Mesendoderm (in vitro differentiated cells): ENCODE data around the gene BPHL.

Source experiments
- DNase-seq: peaks from one replicate; pipeline ENCODE4 v3.0.0; 2013
- H2AK5ac ChIP-seq: 2 replicates; pipeline ENCODE4 v1.6.1; 2013; ENCODE audit warnings: low read length, inconsistent platforms
- H2BK120ac ChIP-seq: 2 replicates; pipeline ENCODE4 v1.6.1; 2013; ENCODE audit warnings: low read depth, mild to moderate bottlenecking, low read length, moderate library complexity, mixed read lengths
- H2BK15ac ChIP-seq: replicated peaks from 2 replicates; pipeline ENCODE4 v1.6.1; 2013; ENCODE audit warnings: low read depth, mild to moderate bottlenecking, moderate library complexity
- H2BK5ac ChIP-seq: 2 replicates; pipeline ENCODE4 v1.6.1; 2013; ENCODE audit warnings: low read length, inconsistent platforms
- H3K18ac ChIP-seq: 2 replicates; pipeline ENCODE4 v1.6.1; 2013; ENCODE audit warnings: mild to moderate bottlenecking, low read length, mixed read lengths
- H3K23ac ChIP-seq: one replicate; pipeline ENCODE4 v1.6.1; 2013; ENCODE audit warnings: low read length
- H3K27ac ChIP-seq: 2 replicates; pipeline ENCODE4 v1.5.1; 2013; ENCODE audit warnings: low read depth, mild to moderate bottlenecking, inconsistent platforms, low read length, moderate library complexity
- H3K27me3 ChIP-seq: 2 replicates; pipeline ENCODE4 v1.6.1; 2013; ENCODE audit warnings: low read length, control low read depth, mild to moderate bottlenecking, inconsistent platforms; ENCODE audit not compliant: insufficient read depth, poor library complexity
- H3K36me3 ChIP-seq: 2 replicates; pipeline ENCODE4 v1.6.1; 2013; ENCODE audit warnings: low read length, inconsistent platforms; ENCODE audit not compliant: control insufficient read depth, insufficient read depth
- H3K4ac ChIP-seq: one replicate; pipeline ENCODE4 v1.6.1; 2013; ENCODE audit warnings: low read depth, mild to moderate bottlenecking, low read length, moderate library complexity
- H3K4me1 ChIP-seq: 2 replicates; pipeline ENCODE4 v1.6.1; 2013; ENCODE audit warnings: low read depth, low read length, inconsistent platforms; ENCODE audit not compliant: control insufficient read depth
- H3K4me2 ChIP-seq: 2 replicates; pipeline ENCODE4 v1.6.1; 2013; ENCODE audit warnings: low read length
- H3K4me3 ChIP-seq: 2 replicates; pipeline ENCODE4 v1.5.1; 2013; ENCODE audit warnings: mild to moderate bottlenecking, low read length
- H3K56ac ChIP-seq: one replicate; pipeline ENCODE4 v1.6.1; 2013; ENCODE audit warnings: low read length
- H3K79me1 ChIP-seq: 2 replicates; pipeline ENCODE4 v1.6.1; 2013; ENCODE audit warnings: low read length, inconsistent platforms
- H3K79me2 ChIP-seq: 2 replicates; pipeline ENCODE4 v1.6.1; 2013; ENCODE audit warnings: mild to moderate bottlenecking, low read length; ENCODE audit not compliant: control insufficient read depth, insufficient read depth
- H3K9ac ChIP-seq: 2 replicates; pipeline ENCODE4 v1.6.1; 2013; ENCODE audit warnings: low read length, inconsistent platforms
- H4K5ac ChIP-seq: one replicate; pipeline ENCODE4 v1.6.1; 2013; ENCODE audit warnings: low read length
- H4K8ac ChIP-seq: one replicate; pipeline ENCODE4 v1.6.1; 2013; ENCODE audit warnings: low read depth, mild to moderate bottlenecking, control low read depth, low read length, moderate library complexity
- WGBS: extraction: QIAGEN DNeasy Blood & Tissue Kit; methylation state at CpG from one replicate; pipeline ENCODE4 v1.1.7; 2013; ENCODE audit warnings: low lambda C conversion rate, missing lambda C conversion rate; ENCODE audit not compliant: insufficient coverage; ENCODE audit errors: extremely low coverage; 5-methylcytosine and 5-hydroxymethylcytosine counted together

Gene BPHL

GRCh38 chr6:3157131-3157933 is 38.8 kb downstream of the BPHL start, which contains the start of gene TUBB2A:
Gene TUBB2A (minus strand): TSS chr6:3157544. CDS start chr6:3157463, 81 bp downstream.
- H3K27me3 ChIP-seq: no peaks in the 10 kb centered on the region
- H3K9ac ChIP-seq: peak within 1 kb of the TSS; percentile 96
- H3K36me3 ChIP-seq: peaks cover 4% of the 10 kb centered on the region
- peak within 1 kb of the TSS; percentile 98 for H3K18ac ChIP-seq
- peak within 1 kb of the TSS; percentile 99 for H3K4ac ChIP-seq
- peak within 1 kb of the TSS; percentile 95 for H4K8ac ChIP-seq
- peak within 1 kb of the TSS; percentile 27 for H2BK15ac ChIP-seq
- no peak within 1 kb of the TSS for H2AK5ac ChIP-seq
- H2BK5ac ChIP-seq: peak within 1 kb of the TSS; percentile 21
- peaks cover 23% of the 10 kb centered on the region for H3K79me2 ChIP-seq
- H3K27ac ChIP-seq: peak within 1 kb of the TSS; percentile 85
- peak within 1 kb of the TSS; percentile 95 for H3K56ac ChIP-seq
- no CpG with 5 or more reads among the region's 95 CpGs for WGBS
- peaks cover 7% of the 10 kb centered on the region for H3K79me1 ChIP-seq
- H4K5ac ChIP-seq: no peak within 1 kb of the TSS
- H3K4me2 ChIP-seq: peak within 1 kb of the TSS; percentile 69
- peak within 1 kb of the TSS; percentile 97 for H3K4me3 ChIP-seq
- no peak within 1 kb of the TSS for H3K23ac ChIP-seq
- peaks cover 9% of the 10 kb centered on the region for H3K4me1 ChIP-seq
- H2BK120ac ChIP-seq: peak within 1 kb of the TSS; percentile 99
- DNase-seq: peak; percentile 85

- H3K18ac ChIP-seq: peak overlapping the region; percentile 42
- H2BK120ac ChIP-seq: peak overlapping the region; percentile 10
- H3K56ac ChIP-seq: peak overlapping the region; percentile 81
- H3K9ac ChIP-seq: peak overlapping the region; percentile 64
- no peak overlapping the region for H4K5ac ChIP-seq
- peak overlapping the region; percentile 19 for H3K4me2 ChIP-seq
- H3K79me2 ChIP-seq: peaks cover 25% of the 10 kb centered on the region
- H3K23ac ChIP-seq: peak overlapping the region; percentile 59
- no peak overlapping the region for H2BK15ac ChIP-seq
- H4K8ac ChIP-seq: no peak overlapping the region
- no CpG with 5 or more reads among the region's 31 CpGs for WGBS
- H3K27ac ChIP-seq: peak overlapping the region; percentile 84
- peaks cover 4% of the 10 kb centered on the region for H3K36me3 ChIP-seq
- peak overlapping the region; percentile 14 for H2AK5ac ChIP-seq
- H3K4me1 ChIP-seq: peaks cover 20% of the 10 kb centered on the region
- peak; percentile 83 for DNase-seq
- no peaks in the 10 kb centered on the region for H3K27me3 ChIP-seq
- H3K4ac ChIP-seq: peak overlapping the region; percentile 59
- peaks cover 7% of the 10 kb centered on the region for H3K79me1 ChIP-seq
- H2BK5ac ChIP-seq: peak overlapping the region; percentile 61
- H3K4me3 ChIP-seq: no peak overlapping the region
These were observed 41.6 kb downstream of the BPHL start for GRCh38 chr6:3159805-3160781.

- Histone ChIP-seq H3K4me1 (peaks cover 30% of the 10 kb centered on the region), H2AK5ac (no peak overlapping the region), H3K4ac (peak overlapping the region; percentile 99), H4K8ac (no peak overlapping the region), H3K18ac (peak overlapping the region; percentile 100), H3K79me1 (peaks cover 2% of the 10 kb centered on the region), H3K27ac (peak overlapping the region; percentile 99), H3K4me2 (peak overlapping the region; percentile 71), H3K79me2 (peaks cover 9% of the 10 kb centered on the region), H3K36me3 (no peaks in the 10 kb centered on the region), H2BK15ac (no peak overlapping the region), H3K9ac (peak overlapping the region; percentile 97), H2BK120ac (no peak overlapping the region), H4K5ac (no peak overlapping the region), H3K56ac (peak overlapping the region; percentile 99), H3K23ac (no peak overlapping the region), H3K4me3 (peak overlapping the region; percentile 76), H3K27me3 (no peaks in the 10 kb centered on the region), H2BK5ac (no peak overlapping the region)
- no CpG with 5 or more reads among the region's 7 CpGs for WGBS
- peak; percentile 77 for DNase-seq
These were observed 43.6 kb downstream of the BPHL start for GRCh38 chr6:3162067-3162497.

- Histone ChIP-seq H3K4me3 (peak overlapping the region; percentile 76), H3K27ac (peak overlapping the region; percentile 99), H4K8ac (peak overlapping the region; percentile 41), H3K79me2 (peaks cover 7% of the 10 kb centered on the region), H3K4ac (peak overlapping the region; percentile 99), H3K4me2 (peak overlapping the region; percentile 71), H3K27me3 (no peaks in the 10 kb centered on the region), H4K5ac (no peak overlapping the region), H3K18ac (peak overlapping the region; percentile 100), H2BK15ac (peak overlapping the region; percentile 75), H3K9ac (peak overlapping the region; percentile 97), H3K79me1 (peaks cover 2% of the 10 kb centered on the region), H2BK120ac (peak overlapping the region; percentile 94), H3K56ac (peak overlapping the region; percentile 99), H3K23ac (peak overlapping the region; percentile 100), H2BK5ac (peak overlapping the region; percentile 92), H3K4me1 (peaks cover 30% of the 10 kb centered on the region), H2AK5ac (no peak overlapping the region), H3K36me3 (no peaks in the 10 kb centered on the region)
- no CpG with 5 or more reads among the region's 74 CpGs for WGBS
- DNase-seq: peak; percentile 92
These were observed 44.2 kb downstream of the BPHL start for GRCh38 chr6:3162565-3163247.

DNA sequence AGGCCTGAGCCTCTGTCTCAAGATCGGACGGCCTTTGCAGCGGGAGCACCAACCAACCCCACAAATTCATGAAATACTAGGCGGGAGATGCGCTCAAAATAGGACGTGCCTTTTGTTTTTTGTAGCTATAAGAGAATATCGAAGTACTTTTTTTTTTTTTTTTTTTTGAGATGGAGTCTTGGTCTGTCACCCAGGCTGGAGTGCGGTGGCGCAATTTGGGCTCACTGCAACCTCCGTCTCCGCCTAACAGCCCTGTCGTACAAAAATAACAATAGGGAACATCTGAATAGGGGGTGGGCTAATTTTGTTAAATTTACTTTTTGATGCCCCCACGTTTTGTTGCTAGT is 44.7 kb downstream of the BPHL start:
- H2BK5ac ChIP-seq: peak overlapping the region; percentile 93
- peaks cover 33% of the 10 kb centered on the region for H3K4me1 ChIP-seq
- peak overlapping the region; percentile 23 for H3K4me2 ChIP-seq
- peak overlapping the region; percentile 88 for H3K4ac ChIP-seq
- H4K8ac ChIP-seq: no peak overlapping the region
- H2AK5ac ChIP-seq: no peak overlapping the region
- H2BK15ac ChIP-seq: peak overlapping the region; percentile 15
- no peaks in the 10 kb centered on the region for H3K27me3 ChIP-seq
- peak overlapping the region; percentile 83 for H3K18ac ChIP-seq
- DNase-seq: no peak
- peak overlapping the region; percentile 74 for H3K27ac ChIP-seq
- peaks cover 2% of the 10 kb centered on the region for H3K79me1 ChIP-seq
- no CpG with 5 or more reads among the region's 13 CpGs for WGBS
- peak overlapping the region; percentile 65 for H3K9ac ChIP-seq
- H3K56ac ChIP-seq: peak overlapping the region; percentile 90
- peak overlapping the region; percentile 15 for H3K23ac ChIP-seq
- H4K5ac ChIP-seq: no peak overlapping the region
- no peaks in the 10 kb centered on the region for H3K36me3 ChIP-seq
- no peak overlapping the region for H3K4me3 ChIP-seq
- H3K79me2 ChIP-seq: peaks cover 7% of the 10 kb centered on the region
- H2BK120ac ChIP-seq: peak overlapping the region; percentile 39
